ES-I3 (cell line): ENCODE results near the gene LENG8.

Experiments
- H3K36me3 ChIP-seq: 2 replicates; pipeline ENCODE4 v1.6.1; 2013; ENCODE audit warnings: mild to moderate bottlenecking, low read length, control low read depth, moderate library complexity; ENCODE audit not compliant: insufficient read depth
- H3K4me1 ChIP-seq: 2 replicates; pipeline ENCODE4 v1.6.1; 2013; ENCODE audit warnings: mild to moderate bottlenecking, control low read depth, low read length; ENCODE audit not compliant: insufficient read depth
- H3K9ac ChIP-seq: 2 replicates; pipeline ENCODE4 v1.6.1; 2013; ENCODE audit warnings: low read depth, mild to moderate bottlenecking, low read length, moderate library complexity
- H3K9me3 ChIP-seq: 2 replicates; pipeline ENCODE4 v1.6.1; 2013; ENCODE audit warnings: mild to moderate bottlenecking, low read length, moderate library complexity; ENCODE audit not compliant: control insufficient read depth, insufficient read depth

LENG8 gene

GRCh38 chr19:54448774-54449700, at the start of gene LENG8:
Gene LENG8 (plus strand): TSS chr19:54449199. CDS start chr19:54451345, 2,146 bp downstream.
- Histone ChIP-seq H3K9ac (peak within 1 kb of the TSS; percentile 94), H3K4me1 (peaks cover 9% of the 10 kb centered on the region), H3K9me3 (no peaks in the 10 kb centered on the region), H3K36me3 (peaks cover 11% of the 10 kb centered on the region)

- Histone ChIP-seq H3K9me3 (no peaks in the 10 kb centered on the region), H3K9ac (no peak overlapping the region), H3K36me3 (no peaks in the 10 kb centered on the region), H3K4me1 (no peaks in the 10 kb centered on the region)
Observed at GRCh38 chr19:54400913-54401312, 48.1 kb upstream of the LENG8 start.

GRCh38 chr19:54403054-54403453, 45.9 kb upstream of the LENG8 start:
- no peaks in the 10 kb centered on the region for H3K4me1 ChIP-seq
- H3K9me3 ChIP-seq = no peaks in the 10 kb centered on the region; the same call in 1 of the 2 replicates
- H3K9ac ChIP-seq = no peak overlapping the region
- H3K36me3 ChIP-seq = no peaks in the 10 kb centered on the region

GRCh38 chr19:54405628-54406027, 43.4 kb upstream of the LENG8 start:
- Histone ChIP-seq H3K4me1 (no peaks in the 10 kb centered on the region), H3K9ac (no peak overlapping the region), H3K36me3 (no peaks in the 10 kb centered on the region), H3K9me3 (no peaks in the 10 kb centered on the region; the same call in 1 of the 2 replicates)

- Histone ChIP-seq H3K4me1 (no peaks in the 10 kb centered on the region), H3K9ac (no peak overlapping the region), H3K36me3 (no peaks in the 10 kb centered on the region), H3K9me3 (no peaks in the 10 kb centered on the region; the same call in 1 of the 2 replicates)
Observed at GRCh38 chr19:54407780-54408179, 41.2 kb upstream of the LENG8 start.

- H3K36me3 ChIP-seq = no peaks in the 10 kb centered on the region
- H3K9me3 ChIP-seq = no peaks in the 10 kb centered on the region; the same call in 1 of the 2 replicates
- no peaks in the 10 kb centered on the region for H3K4me1 ChIP-seq
- H3K9ac ChIP-seq = no peak overlapping the region
Observed at GRCh38 chr19:54408456-54409026, 40.5 kb upstream of the LENG8 start.

- Histone ChIP-seq H3K4me1 (no peaks in the 10 kb centered on the region), H3K36me3 (no peaks in the 10 kb centered on the region), H3K9me3 (no peaks in the 10 kb centered on the region; the same call in 1 of the 2 replicates)
Observed at GRCh38 chr19:54411033-54411432, 38.0 kb upstream of the LENG8 start.

GRCh38 chr19:54412877-54413276, 36.1 kb upstream of the LENG8 start:
- Histone ChIP-seq H3K4me1 (peaks cover 2% of the 10 kb centered on the region; the same call in 1 of the 2 replicates), H3K36me3 (no peaks in the 10 kb centered on the region), H3K9me3 (no peaks in the 10 kb centered on the region), H3K9ac (no peak overlapping the region)

More at GRCh38 chr19:54411033-54411432, 38.0 kb upstream of the LENG8 start:
- H3K9ac ChIP-seq = no peak overlapping the region

GRCh38 chr19:54414156-54414555, 34.8 kb upstream of the LENG8 start:
- Histone ChIP-seq H3K9ac (no peak overlapping the region), H3K4me1 (peaks cover 12% of the 10 kb centered on the region; the same call in 1 of the 2 replicates), H3K36me3 (no peaks in the 10 kb centered on the region), H3K9me3 (no peaks in the 10 kb centered on the region)

GRCh38 chr19:54415208-54415900, 33.6 kb upstream of the LENG8 start, which contains the start of gene TTYH1:
Gene TTYH1 (plus strand): TSS chr19:54415464. CDS start chr19:54415553, 89 bp downstream.
- no peaks in the 10 kb centered on the region for H3K36me3 ChIP-seq
- H3K9me3 ChIP-seq = no peaks in the 10 kb centered on the region
- peak within 1 kb of the TSS; percentile 46; the same call in 1 of the 2 replicates for H3K9ac ChIP-seq
- H3K4me1 ChIP-seq = peaks cover 12% of the 10 kb centered on the region; the same call in 1 of the 2 replicates

GRCh38 chr19:54415901-54416673, 32.9 kb upstream of the LENG8 start:
- Histone ChIP-seq H3K9ac (peak overlapping the region; percentile 46; the same call in 1 of the 2 replicates), H3K36me3 (no peaks in the 10 kb centered on the region), H3K9me3 (no peaks in the 10 kb centered on the region), H3K4me1 (peaks cover 12% of the 10 kb centered on the region; the same call in 1 of the 2 replicates)

GRCh38 chr19:54416695-54417491, 32.1 kb upstream of the LENG8 start:
- H3K9me3 ChIP-seq = no peaks in the 10 kb centered on the region
- peaks cover 19% of the 10 kb centered on the region for H3K4me1 ChIP-seq
- peak overlapping the region; percentile 46; the same call in 1 of the 2 replicates for H3K9ac ChIP-seq
- H3K36me3 ChIP-seq = no peaks in the 10 kb centered on the region
